Measurements from ENCODE around the gene DDX24.

Gene DDX24, protein sequence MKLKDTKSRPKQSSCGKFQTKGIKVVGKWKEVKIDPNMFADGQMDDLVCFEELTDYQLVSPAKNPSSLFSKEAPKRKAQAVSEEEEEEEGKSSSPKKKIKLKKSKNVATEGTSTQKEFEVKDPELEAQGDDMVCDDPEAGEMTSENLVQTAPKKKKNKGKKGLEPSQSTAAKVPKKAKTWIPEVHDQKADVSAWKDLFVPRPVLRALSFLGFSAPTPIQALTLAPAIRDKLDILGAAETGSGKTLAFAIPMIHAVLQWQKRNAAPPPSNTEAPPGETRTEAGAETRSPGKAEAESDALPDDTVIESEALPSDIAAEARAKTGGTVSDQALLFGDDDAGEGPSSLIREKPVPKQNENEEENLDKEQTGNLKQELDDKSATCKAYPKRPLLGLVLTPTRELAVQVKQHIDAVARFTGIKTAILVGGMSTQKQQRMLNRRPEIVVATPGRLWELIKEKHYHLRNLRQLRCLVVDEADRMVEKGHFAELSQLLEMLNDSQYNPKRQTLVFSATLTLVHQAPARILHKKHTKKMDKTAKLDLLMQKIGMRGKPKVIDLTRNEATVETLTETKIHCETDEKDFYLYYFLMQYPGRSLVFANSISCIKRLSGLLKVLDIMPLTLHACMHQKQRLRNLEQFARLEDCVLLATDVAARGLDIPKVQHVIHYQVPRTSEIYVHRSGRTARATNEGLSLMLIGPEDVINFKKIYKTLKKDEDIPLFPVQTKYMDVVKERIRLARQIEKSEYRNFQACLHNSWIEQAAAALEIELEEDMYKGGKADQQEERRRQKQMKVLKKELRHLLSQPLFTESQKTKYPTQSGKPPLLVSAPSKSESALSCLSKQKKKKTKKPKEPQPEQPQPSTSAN

GRCh38 chr14:94080621-94081385, at the start of gene DDX24, which contains the start of gene IFI27L1:
Gene DDX24 (minus strand): TSS chr14:94081202. CDS start chr14:94079742, 1,460 bp downstream.
Gene IFI27L1 (plus strand): TSS chr14:94081310. CDS start chr14:94096938, 15,628 bp downstream.
- no peaks in the 10 kb centered on the region for H3K9me3 Mint-ChIP-seq
- ATAC-seq (replicated peaks) (peak; percentile 97 to 98), DNase-seq (peak; percentile 95)
- peaks cover 25 to 37% of the 10 kb centered on the region in 2 donors for H3K36me3 Mint-ChIP-seq
- peaks cover 25 to 39% of the 10 kb centered on the region in 2 donors for H3K4me1 Mint-ChIP-seq
- H3K4me3 Mint-ChIP-seq, result peak within 1 kb of the TSS; percentile 95 to 97
- no peaks in the 10 kb centered on the region for H3K27me3 Mint-ChIP-seq
- peak within 1 kb of the TSS; percentile 100 for H3K27ac Mint-ChIP-seq

DNA sequence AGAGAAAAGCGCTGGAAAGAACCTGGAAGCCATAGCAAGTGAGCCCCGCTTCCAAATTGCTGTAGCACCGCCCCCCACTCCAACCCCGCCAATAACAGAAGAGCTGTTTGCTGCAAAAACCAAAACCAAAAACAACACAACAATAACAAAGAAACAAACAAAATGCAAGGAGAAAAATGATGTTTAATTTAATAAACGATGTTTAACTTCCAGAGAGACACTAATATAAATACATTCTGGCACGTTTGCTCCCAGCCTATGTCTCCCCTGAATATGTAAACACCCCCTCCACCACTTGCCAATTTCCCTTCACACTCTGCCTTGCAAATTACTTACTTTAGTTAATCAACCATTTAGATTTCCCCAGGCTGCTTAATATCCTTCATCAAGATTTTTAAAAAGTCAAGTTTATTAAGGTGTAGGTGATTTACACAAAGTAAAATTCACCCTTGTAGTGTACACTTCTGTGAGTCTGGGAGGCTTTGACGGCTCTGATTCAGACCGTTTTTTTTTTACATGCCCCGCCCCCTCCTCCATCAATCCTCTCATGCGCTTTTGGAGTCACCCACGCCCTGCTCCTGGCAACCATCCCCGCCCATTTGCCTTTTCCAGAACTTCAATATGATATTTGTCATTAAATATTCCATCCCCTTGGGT, 48.9 kb upstream of the DDX24 start:
- peak overlapping the region; percentile 60 for H3K27ac Mint-ChIP-seq
- peaks cover 12 to 26% of the 10 kb centered on the region in 2 donors for H3K4me1 Mint-ChIP-seq
- DNase-seq, result no peak
- H3K36me3 Mint-ChIP-seq, result peaks cover 11% of the 10 kb centered on the region in 2 donors
- ATAC-seq (replicated peaks), result peak in 1 of 2 donors; percentile 28
- H3K9me3 Mint-ChIP-seq, result peaks cover 0 to under 1% of the 10 kb centered on the region in 2 donors
- H3K4me3 Mint-ChIP-seq, result peak overlapping the region; percentile 89 to 96
- peaks cover 0 to under 1% of the 10 kb centered on the region in 2 donors for H3K27me3 Mint-ChIP-seq

GRCh38 chr14:94129111-94129757, 48.2 kb upstream of the DDX24 start, which contains the start of gene IFI27L2:
Gene IFI27L2 (minus strand): TSS chr14:94129604. CDS start chr14:94129564, 40 bp downstream.
- Mint-ChIP-seq H3K36me3 (peaks cover 10 to 11% of the 10 kb centered on the region in 2 donors), H3K27me3 (no peaks in the 10 kb centered on the region), H3K4me1 (peaks cover 12 to 27% of the 10 kb centered on the region in 2 donors), H3K4me3 (peak within 1 kb of the TSS; percentile 89 to 96), H3K27ac (peak within 1 kb of the TSS; percentile 75), H3K9me3 (no peaks in the 10 kb centered on the region)
- ATAC-seq (replicated peaks) (peak; percentile 97), DNase-seq (peak; percentile 58)

- H3K27me3 Mint-ChIP-seq, result no peaks in the 10 kb centered on the region
- no peak for ATAC-seq (replicated peaks)
- peaks cover 12 to 27% of the 10 kb centered on the region in 2 donors for H3K4me1 Mint-ChIP-seq
- peak overlapping the region; percentile 75 for H3K27ac Mint-ChIP-seq
- no peaks in the 10 kb centered on the region for H3K9me3 Mint-ChIP-seq
- no peak for DNase-seq
- H3K36me3 Mint-ChIP-seq, result peaks cover 11% of the 10 kb centered on the region in 2 donors
- peak overlapping the region; percentile 89 to 96 for H3K4me3 Mint-ChIP-seq
Observed at GRCh38 chr14:94128216-94128839, 47.3 kb upstream of the DDX24 start.

- H3K27ac Mint-ChIP-seq, result no peak overlapping the region
- H3K4me3 Mint-ChIP-seq, result no peak overlapping the region
- H3K9me3 Mint-ChIP-seq, result peaks cover 3% of the 10 kb centered on the region in 2 donors
- H3K27me3 Mint-ChIP-seq, result peaks cover 0 to 4% of the 10 kb centered on the region in 2 donors
- ATAC-seq (replicated peaks) (no peak), DNase-seq (no peak)
- H3K4me1 Mint-ChIP-seq, result peaks cover 12 to 27% of the 10 kb centered on the region in 2 donors
- H3K36me3 Mint-ChIP-seq, result peaks cover 14 to 17% of the 10 kb centered on the region in 2 donors
Observed at GRCh38 chr14:94127330-94127729, 46.3 kb upstream of the DDX24 start.

DNA sequence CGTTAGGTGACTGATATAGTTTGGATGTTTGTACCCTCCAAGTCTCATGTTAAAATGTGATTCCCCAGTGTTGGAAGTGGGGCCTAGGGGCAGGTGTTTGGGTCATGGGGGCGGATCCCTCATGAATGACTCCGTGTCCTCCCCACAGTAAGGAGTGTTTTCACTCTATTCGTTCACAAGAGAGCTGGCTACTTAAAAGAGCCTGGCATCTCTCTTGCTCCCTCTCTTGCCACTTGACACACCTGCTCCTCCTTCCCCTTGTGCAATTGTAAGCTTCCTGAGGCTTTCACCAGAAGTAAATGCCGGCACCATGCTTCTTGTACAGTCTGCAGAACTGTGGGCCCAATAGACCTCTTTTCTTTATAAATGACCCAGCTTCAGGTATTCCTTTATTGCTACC, 45.8 kb upstream of the DDX24 start:
- no peak overlapping the region for H3K27ac Mint-ChIP-seq
- DNase-seq (no peak), ATAC-seq (replicated peaks) (no peak)
- peaks cover 12 to 27% of the 10 kb centered on the region in 2 donors for H3K4me1 Mint-ChIP-seq
- peaks cover 0 to 9% of the 10 kb centered on the region in 2 donors for H3K27me3 Mint-ChIP-seq
- peaks cover 16 to 18% of the 10 kb centered on the region in 2 donors for H3K36me3 Mint-ChIP-seq
- H3K4me3 Mint-ChIP-seq, result no peak overlapping the region
- H3K9me3 Mint-ChIP-seq, result peaks cover 3% of the 10 kb centered on the region in 2 donors

DNA sequence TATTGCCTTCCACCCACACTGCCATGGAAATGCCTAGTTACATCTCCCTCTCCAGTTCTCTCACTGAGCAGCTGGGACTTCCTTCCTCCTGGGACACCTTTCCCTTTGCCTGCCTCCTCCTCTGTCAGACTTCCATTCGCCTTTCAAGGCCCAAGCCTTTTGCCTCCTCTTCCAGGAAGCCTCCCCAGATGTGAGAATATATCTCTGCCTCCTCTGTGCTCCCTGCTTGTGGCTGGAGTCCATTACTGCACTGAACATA, 45.3 kb upstream of the DDX24 start:
- Mint-ChIP-seq H3K36me3 (peaks cover 16 to 18% of the 10 kb centered on the region in 2 donors), H3K4me3 (no peak overlapping the region), H3K9me3 (peaks cover 3% of the 10 kb centered on the region in 2 donors), H3K27ac (no peak overlapping the region), H3K27me3 (peaks cover under 1 to 14% of the 10 kb centered on the region in 2 donors), H3K4me1 (peaks cover 12 to 27% of the 10 kb centered on the region in 2 donors)
- no peak for ATAC-seq (replicated peaks)
- no peak for DNase-seq

GRCh38 chr14:94125659-94126418, 44.8 kb upstream of the DDX24 start:
- ATAC-seq (replicated peaks), result no peak
- Mint-ChIP-seq H3K27ac (peak overlapping the region; percentile 14), H3K9me3 (peaks cover 5% of the 10 kb centered on the region in 2 donors), H3K4me3 (no peak overlapping the region), H3K36me3 (peaks cover 17 to 20% of the 10 kb centered on the region in 2 donors), H3K27me3 (peaks cover 6 to 18% of the 10 kb centered on the region in 2 donors), H3K4me1 (peaks cover 12 to 27% of the 10 kb centered on the region in 2 donors)
- no peak for DNase-seq

GRCh38 chr14:94124582-94125377, 43.8 kb upstream of the DDX24 start:
- DNase-seq, result no peak
- peak in 1 of 2 donors; percentile 11 for ATAC-seq (replicated peaks)
- H3K27me3 Mint-ChIP-seq, result peaks cover 9 to 23% of the 10 kb centered on the region in 2 donors
- H3K27ac Mint-ChIP-seq, result no peak overlapping the region
- H3K36me3 Mint-ChIP-seq, result peaks cover 21 to 25% of the 10 kb centered on the region in 2 donors
- H3K4me1 Mint-ChIP-seq, result peaks cover 6 to 20% of the 10 kb centered on the region in 2 donors
- no peak overlapping the region for H3K4me3 Mint-ChIP-seq
- H3K9me3 Mint-ChIP-seq, result peaks cover 10 to 14% of the 10 kb centered on the region in 2 donors

GRCh38 chr14:94123868-94124267, 42.9 kb upstream of the DDX24 start:
- H3K9me3 Mint-ChIP-seq, result peaks cover 14 to 19% of the 10 kb centered on the region in 2 donors
- H3K27me3 Mint-ChIP-seq, result peaks cover 14 to 29% of the 10 kb centered on the region in 2 donors
- no peak overlapping the region for H3K27ac Mint-ChIP-seq
- ATAC-seq (replicated peaks) (peak in 1 of 2 donors; percentile 33), DNase-seq (no peak)
- peaks cover 23 to 28% of the 10 kb centered on the region in 2 donors for H3K36me3 Mint-ChIP-seq
- H3K4me1 Mint-ChIP-seq, result peaks cover 5 to 12% of the 10 kb centered on the region in 2 donors
- H3K4me3 Mint-ChIP-seq, result no peak overlapping the region

- H3K4me3 Mint-ChIP-seq, result no peak overlapping the region
Observed at GRCh38 chr14:94123296-94123695, 42.3 kb upstream of the DDX24 start.

More at GRCh38 chr14:94123296-94123695, 42.3 kb upstream of the DDX24 start:
- Mint-ChIP-seq H3K9me3 (peaks cover 14 to 19% of the 10 kb centered on the region in 2 donors), H3K36me3 (peaks cover 23 to 28% of the 10 kb centered on the region in 2 donors), H3K4me1 (peaks cover 0 to 6% of the 10 kb centered on the region in 2 donors), H3K27ac (no peak overlapping the region), H3K27me3 (peaks cover 14 to 29% of the 10 kb centered on the region in 2 donors)
- no peak for ATAC-seq (replicated peaks)
- DNase-seq, result no peak

Measured in stimulated activated naive B cell treated with anti-CD40 and anti-IgM and Interleukin-4, amounts not matched to agents 10 μg/mL and 1 μg/mL and 100 μg/mL, for 72 hours (primary cell).